HG02970 (cell line): Measurements from ENCODE around the gene PLTP.
"Not testable (repeated sequence)": the region's sequence is repeated elsewhere in the genome, so short reads cannot be mapped to it uniquely, and the experiment has no call there.

Experiments used
- ATAC-seq: cut with Tn5 transposase; IDR thresholded peaks from one replicate; pipeline ENCODE4 v1.9.1; 2021; ENCODE audit warnings: mild to moderate bottlenecking, moderate library complexity, moderate number of reproducible peaks; ENCODE audit not compliant: unreplicated experiment, low FRiP score

Gene PLTP

GRCh38 chr20:45911486-45912343 lies at the start of gene PLTP:
TSS of gene PLTP (minus strand) at chr20:45912155. CDS start at chr20:45911452, 703 bp downstream.
- no peak for ATAC-seq

- no peak for ATAC-seq
Observed at GRCh38 chr20:45959956-45960630, 48.1 kb upstream of the PLTP start.

- ATAC-seq, result no peak
Observed at GRCh38 chr20:45959126-45959525, 47.2 kb upstream of the PLTP start.

GRCh38 chr20:45958593-45958992 lies 46.6 kb upstream of the PLTP start:
- ATAC-seq, result no peak

GRCh38 chr20:45957021-45957941 lies 45.3 kb upstream of the PLTP start:
- ATAC-seq, result no peak

- not testable (repeated sequence) for ATAC-seq
Observed at GRCh38 chr20:45956326-45956725, 44.4 kb upstream of the PLTP start.

GRCh38 chr20:45953672-45954071 lies 41.7 kb upstream of the PLTP start:
- no peak for ATAC-seq

- no peak for ATAC-seq
Observed at GRCh38 chr20:45952861-45953260, 40.9 kb upstream of the PLTP start.

- no peak for ATAC-seq
Observed at GRCh38 chr20:45951925-45952834, 40.2 kb upstream of the PLTP start.

GRCh38 chr20:45950330-45950646 lies 38.3 kb upstream of the PLTP start:
- ATAC-seq, result no peak

- ATAC-seq, result no peak
Observed at GRCh38 chr20:45949542-45950329, 37.8 kb upstream of the PLTP start.

- ATAC-seq, result no peak
Observed at GRCh38 chr20:45948742-45949541, 37.0 kb upstream of the PLTP start.

- no peak for ATAC-seq
Observed at GRCh38 chr20:45948261-45948733, 36.3 kb upstream of the PLTP start.

GRCh38 chr20:45947110-45947866 lies 35.3 kb upstream of the PLTP start:
- ATAC-seq, result no peak

- no peak for ATAC-seq
Observed at GRCh38 chr20:45946149-45946970, 34.4 kb upstream of the PLTP start.

GRCh38 chr20:45945678-45946148 lies 33.8 kb upstream of the PLTP start:
- no peak for ATAC-seq
